CD4-positive, alpha-beta T cell treated with Interleukin-15 for 4 hours (primary cell): ENCODE data around the gene OR3A2.
"Not testable (repeated sequence)": the region's sequence is repeated elsewhere in the genome, so short reads cannot be mapped to it uniquely, and the experiment has no call there.

Source experiments
- DNase-seq: peaks from one replicate; pipeline ENCODE4 v3.0.0-alpha.2; 2020; ENCODE audit warnings: low spot score

Gene OR3A2

GRCh38 chr17:3385869-3386816 is at the start of gene OR3A2:
TSS of gene OR3A2 (minus strand) at chr17:3386308.
- no peak for DNase-seq

GRCh38 chr17:3433741-3434140 is 47.6 kb upstream of the OR3A2 start, which contains the start of gene OR1E2:
TSS of gene OR1E2 (minus strand) at chr17:3433841. CDS start at chr17:3433841, 0 bp downstream.
- no peak for DNase-seq

GRCh38 chr17:3433215-3433614 is 47.1 kb upstream of the OR3A2 start:
- DNase-seq = not testable (repeated sequence)

- no peak for DNase-seq
Observed at GRCh38 chr17:3418222-3418621, 32.1 kb upstream of the OR3A2 start.

GRCh38 chr17:3415610-3416009 is 29.5 kb upstream of the OR3A2 start:
- DNase-seq = no peak

GRCh38 chr17:3412216-3412615 is 26.1 kb upstream of the OR3A2 start:
- not testable (repeated sequence) for DNase-seq

- DNase-seq = no peak
Observed at GRCh38 chr17:3411070-3411469, 25.0 kb upstream of the OR3A2 start, which contains the start of gene OR3A3. TSS of gene OR3A3 (plus strand) at chr17:3411370.

GRCh38 chr17:3403856-3404255 is 17.7 kb upstream of the OR3A2 start:
- DNase-seq = not testable (repeated sequence)

GRCh38 chr17:3401786-3402185 is 15.7 kb upstream of the OR3A2 start:
- DNase-seq = no peak

GRCh38 chr17:3400055-3400454 is 13.9 kb upstream of the OR3A2 start:
- DNase-seq = no peak

- no peak for DNase-seq
Observed at GRCh38 chr17:3398310-3398709, 12.2 kb upstream of the OR3A2 start, which contains the start of gene OR1E1. TSS of gene OR1E1 (minus strand) at chr17:3398410. CDS start at chr17:3398410, 0 bp downstream.

- not testable (repeated sequence) for DNase-seq
Observed at GRCh38 chr17:3397801-3398200, 11.7 kb upstream of the OR3A2 start.

GRCh38 chr17:3389791-3390190 is 3.7 kb upstream of the OR3A2 start:
- no peak for DNase-seq

GRCh38 chr17:3381957-3382356 is 4.2 kb downstream of the OR3A2 start:
- DNase-seq = no peak

- no peak for DNase-seq
Observed at GRCh38 chr17:3378321-3378720, 7.8 kb downstream of the OR3A2 start.

GRCh38 chr17:3371167-3371566 is 14.9 kb downstream of the OR3A2 start:
- DNase-seq = not testable (repeated sequence)

GRCh38 chr17:3342782-3343181 is 43.3 kb downstream of the OR3A2 start:
- DNase-seq = not testable (repeated sequence)

- no peak for DNase-seq
Observed at GRCh38 chr17:3335876-3336275, 50.2 kb downstream of the OR3A2 start.

- no peak for DNase-seq
Observed at GRCh38 chr17:3318336-3318735, 67.8 kb downstream of the OR3A2 start.

- DNase-seq = no peak
Observed at GRCh38 chr17:3316836-3317235, 69.3 kb downstream of the OR3A2 start.

- no peak for DNase-seq
Observed at GRCh38 chr17:3308603-3309002, 77.5 kb downstream of the OR3A2 start.

GRCh38 chr17:3298260-3298659 is 87.8 kb downstream of the OR3A2 start, which contains the start of gene OR3A1:
TSS of gene OR3A1 (minus strand) at chr17:3298360. CDS start at chr17:3292582, 5,778 bp downstream.
- DNase-seq = no peak

GRCh38 chr17:3295632-3296031 is 90.5 kb downstream of the OR3A2 start:
- DNase-seq = no peak
